HG03066 (cell line): ENCODE measurements around the gene ZNF830.
"Not testable (repeated sequence)": the region's sequence is repeated elsewhere in the genome, so short reads cannot be mapped to it uniquely, and the experiment has no call there.

ENCODE experiments used
- ATAC-seq: cut with Tn5 transposase; IDR thresholded peaks from one replicate; pipeline ENCODE4 v1.9.1; 2021; ENCODE audit warnings: low read depth; ENCODE audit not compliant: unreplicated experiment

ZNF830 gene

GRCh38 chr17:34990921-34991365 is 29.6 kb downstream of the ZNF830 start:
- ATAC-seq = no peak

DNA sequence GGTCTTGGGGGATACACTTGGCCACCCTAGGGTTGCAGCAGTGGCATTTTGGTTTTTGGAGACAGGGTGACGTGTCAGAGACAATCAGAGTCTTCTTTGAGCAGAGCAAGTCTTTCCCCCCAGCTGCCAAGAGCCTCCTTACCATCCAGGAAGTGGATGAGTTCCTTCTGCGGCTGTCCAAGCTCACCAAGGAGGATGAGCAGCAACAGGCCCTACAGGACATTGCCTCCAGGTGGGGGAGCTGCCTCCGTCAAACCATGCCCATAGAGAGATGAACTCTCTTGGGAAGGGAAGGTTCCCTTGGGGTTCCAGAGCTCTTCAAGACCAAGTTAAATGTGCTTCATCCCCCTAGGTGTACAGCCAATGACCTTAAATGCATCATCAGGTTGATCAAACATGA is 30.3 kb downstream of the ZNF830 start:
- no peak for ATAC-seq

DNA sequence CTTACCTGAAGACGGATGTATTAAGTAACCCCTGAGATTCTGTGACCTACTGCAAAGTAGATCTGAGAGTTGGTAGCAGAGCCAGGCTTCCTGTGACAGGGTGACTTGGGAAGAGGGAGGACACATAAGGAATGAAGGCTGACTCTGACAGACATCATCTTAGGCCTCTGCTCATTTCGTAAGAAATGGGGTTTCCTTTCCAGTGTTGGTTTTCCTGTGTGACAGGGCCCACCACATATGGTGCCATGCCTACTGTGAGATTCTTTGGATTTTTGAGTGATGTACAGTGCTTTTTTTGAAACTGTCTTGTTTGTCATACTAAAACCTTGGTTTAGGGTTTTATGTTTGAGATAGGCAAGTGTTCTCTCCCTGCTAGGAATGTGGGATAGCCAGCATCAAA is 31.7 kb downstream of the ZNF830 start:
- ATAC-seq = no peak

DNA sequence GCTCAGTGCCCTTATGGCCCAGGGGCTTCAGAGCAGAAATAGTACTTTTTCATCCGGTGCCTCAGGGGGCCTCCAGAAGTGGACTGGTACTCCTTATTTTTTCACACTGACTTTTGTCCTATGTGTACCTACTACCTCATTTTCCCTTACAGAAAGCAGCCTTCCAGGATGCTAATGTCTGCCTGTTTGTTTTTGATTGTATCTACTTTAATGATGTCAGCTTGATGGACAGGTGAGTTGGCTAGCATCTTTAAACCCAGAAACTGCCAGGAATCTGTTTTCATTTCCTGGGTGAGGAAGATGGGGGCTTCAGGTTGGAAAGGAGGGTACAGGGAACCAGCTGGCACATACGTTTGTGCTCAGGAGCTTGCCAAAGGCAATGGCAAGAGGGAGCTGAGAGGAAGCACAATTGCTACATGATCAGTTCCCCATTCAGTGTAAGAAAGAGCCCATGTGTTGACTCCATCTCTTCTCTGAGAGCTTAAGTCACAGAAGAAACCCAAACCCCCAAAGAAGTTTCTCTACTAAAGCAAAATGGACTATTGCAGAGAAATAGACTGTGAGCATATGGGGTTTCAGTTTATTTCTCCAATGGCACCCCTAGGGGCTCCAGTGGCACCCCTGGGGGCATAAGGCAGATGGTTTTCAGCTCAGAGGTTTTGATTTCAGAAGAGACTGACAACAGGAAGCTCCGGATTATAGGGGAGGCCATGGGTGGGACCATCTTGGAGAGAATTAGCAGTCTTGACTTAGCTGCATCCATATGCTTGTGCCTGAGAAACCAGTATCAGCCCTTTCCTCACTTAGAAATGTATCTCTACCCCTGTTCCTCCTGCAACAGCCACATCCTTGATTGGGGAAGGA is 35.3 kb downstream of the ZNF830 start:
- ATAC-seq = no peak

DNA sequence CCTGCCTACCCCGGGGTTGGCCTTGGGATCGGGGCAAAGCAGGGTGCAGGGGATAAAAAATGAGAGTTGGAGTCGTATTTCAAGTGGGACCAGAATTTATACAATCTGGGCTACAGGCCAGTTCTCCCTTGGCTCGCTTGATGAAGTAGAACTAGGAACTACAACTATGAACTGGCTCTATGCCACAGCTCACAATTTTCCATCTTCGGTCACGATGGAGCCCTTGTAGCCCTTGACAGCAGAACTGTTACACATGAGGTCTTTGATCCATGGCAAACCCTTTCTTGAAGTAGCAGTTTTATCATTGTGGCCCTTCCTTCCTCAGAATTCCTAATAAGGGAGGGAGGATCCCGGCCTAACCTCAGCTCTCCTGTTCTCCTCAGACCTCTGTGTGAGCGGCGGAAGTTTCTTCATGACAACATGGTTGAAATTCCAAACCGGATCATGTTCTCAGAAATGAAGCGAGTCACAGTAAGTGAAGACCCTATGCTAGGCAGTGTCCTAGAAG is 36.1 kb downstream of the ZNF830 start:
- ATAC-seq = no peak

- ATAC-seq = no peak
These were observed 36.9 kb downstream of the ZNF830 start for GRCh38 chr17:34998205-34998604.

- ATAC-seq = no peak
These were observed 38.1 kb downstream of the ZNF830 start for GRCh38 chr17:34999456-34999855.

- ATAC-seq = not testable (repeated sequence)
These were observed 39.6 kb downstream of the ZNF830 start for GRCh38 chr17:35000965-35001364.

- no peak for ATAC-seq
These were observed 40.2 kb downstream of the ZNF830 start for GRCh38 chr17:35001549-35001948.

DNA sequence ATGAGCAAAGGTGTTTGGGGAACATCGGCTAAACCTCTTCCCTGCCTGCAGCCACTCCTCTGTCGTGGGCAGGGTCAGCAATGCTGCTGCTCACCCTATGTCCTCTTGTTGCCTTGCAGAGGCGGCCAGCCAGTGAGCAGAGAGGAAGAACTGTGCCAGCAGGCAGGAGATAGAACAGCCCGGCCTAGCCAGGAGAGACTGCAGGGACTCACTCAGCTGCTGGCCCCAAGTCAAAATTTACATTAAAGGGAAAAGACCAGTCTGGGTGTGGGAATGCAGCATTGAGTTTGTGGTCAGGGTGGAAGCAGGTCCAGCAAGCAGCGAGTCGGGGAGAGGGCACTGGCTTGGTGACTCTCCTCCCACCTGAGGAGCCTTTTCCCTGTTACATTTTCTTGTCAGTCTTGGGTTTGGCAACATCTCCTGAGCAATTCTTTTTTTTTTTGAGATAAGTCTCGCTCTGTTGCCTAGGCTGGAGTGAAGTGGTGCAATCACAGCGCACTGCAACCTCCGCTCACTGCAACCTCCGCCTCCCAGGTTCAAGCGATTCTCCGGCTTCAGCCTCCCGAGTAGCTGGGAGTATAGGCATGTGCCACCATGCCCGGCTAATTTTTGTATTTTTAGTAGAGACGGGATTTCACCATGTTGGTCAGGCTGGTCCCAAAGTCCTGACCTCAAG is 41.7 kb downstream of the ZNF830 start:
- ATAC-seq = no peak

DNA sequence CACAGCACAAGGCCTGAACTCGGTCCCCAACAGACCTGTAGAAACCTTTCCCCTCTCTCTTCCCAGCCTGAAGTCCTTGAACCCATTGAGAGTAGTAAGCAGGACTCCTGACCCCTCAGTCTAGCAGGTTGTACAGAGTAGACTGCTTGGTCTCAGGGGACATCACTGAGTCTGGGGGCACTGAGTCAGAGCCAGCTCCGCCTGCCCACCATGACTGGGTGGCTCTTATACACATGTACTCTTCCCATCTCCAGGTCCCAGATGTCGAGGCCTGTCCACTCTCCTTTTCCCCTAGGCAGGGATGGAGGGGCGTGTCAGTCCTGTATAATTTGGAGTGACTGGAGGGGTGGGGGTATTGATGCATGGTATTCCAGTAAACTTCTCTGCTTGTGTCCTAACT is 42.4 kb downstream of the ZNF830 start:
- no peak for ATAC-seq

DNA sequence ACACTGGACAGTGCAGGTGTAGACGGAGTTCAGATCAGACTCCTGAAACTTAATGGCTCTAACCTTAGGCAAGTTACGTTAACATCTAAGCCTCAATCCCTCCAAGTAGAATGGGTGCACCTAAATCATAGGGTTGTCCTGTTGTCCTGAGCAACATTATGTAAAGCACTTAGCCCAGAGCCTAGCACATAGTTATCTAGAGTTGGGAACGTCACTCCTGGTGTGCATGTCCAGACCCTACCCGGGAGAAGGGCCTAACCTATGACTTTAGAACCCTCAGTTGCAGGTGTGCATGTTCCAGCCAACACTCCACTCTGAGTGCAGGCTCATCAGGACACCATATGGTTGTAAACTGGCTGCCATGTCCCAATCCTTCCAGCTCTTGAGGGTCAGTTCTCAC is 45.0 kb downstream of the ZNF830 start:
- no peak for ATAC-seq

GRCh38 chr17:35006961-35007360 is 45.6 kb downstream of the ZNF830 start:
- no peak for ATAC-seq

GRCh38 chr17:35010093-35010492 is 48.8 kb downstream of the ZNF830 start:
- ATAC-seq = no peak

DNA sequence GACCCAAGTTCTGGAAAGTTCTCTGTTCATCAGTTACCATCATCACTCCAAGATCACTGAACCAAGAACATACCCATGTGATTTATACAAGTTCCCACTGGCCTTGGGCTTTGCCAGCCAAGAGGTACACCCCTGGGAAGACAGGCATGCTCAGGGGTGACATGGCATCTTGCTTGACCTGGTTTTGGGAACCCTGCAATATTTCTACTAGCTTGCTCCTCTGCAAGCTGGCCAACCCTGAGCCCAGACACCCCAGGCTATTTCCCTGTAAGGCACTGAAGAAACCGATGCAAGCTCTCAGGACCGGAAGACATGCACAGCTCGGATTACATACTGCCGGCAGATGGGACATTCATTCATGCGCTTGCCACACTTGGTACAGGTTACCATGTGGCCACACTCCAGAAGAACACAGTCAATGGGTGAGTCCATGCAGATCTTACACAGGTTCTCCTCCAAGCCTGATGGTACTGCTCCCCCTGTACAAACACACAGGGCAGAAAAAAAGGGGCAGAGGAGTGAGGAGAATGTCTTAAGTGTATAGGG is 50.4 kb downstream of the ZNF830 start:
- ATAC-seq = no peak
